Keratinocyte (primary cell): Measurements from ENCODE around the gene SLC9A4. TPM values are rescaled to one million over a fixed set of nuclear protein-coding genes. Genes with fewer than 3 reads are reported as not detected.

ENCODE experiments used
- DNase-seq: peaks from one replicate; pipeline ENCODE4 v3.0.0-alpha.2; 2011; ENCODE audit warnings: low read depth, missing footprints, low spot score
- FAIRE-seq: peaks from 2 replicates; lab custom pipeline; 2011; peaks lifted over from hg19 to GRCh38; lab: Jason Lieb, UNC
- H2AFZ ChIP-seq: 2 replicates; pipeline ENCODE4 v1.6.0; 2012; ENCODE audit warnings: low read length, control low read depth, inconsistent platforms; ENCODE audit not compliant: control insufficient read depth
- H3K27ac ChIP-seq: 2 replicates; pipeline ENCODE4 v1.5.1; 2011; ENCODE audit warnings: low read length; ENCODE audit not compliant: control insufficient read depth, insufficient read depth
- H3K27me3 ChIP-seq: 3 replicates; pipeline ENCODE4 v1.6.0; 2011; ENCODE audit warnings: low read length; ENCODE audit not compliant: control insufficient read depth, insufficient read depth; ENCODE audit errors: extremely low read depth
- H3K36me3 ChIP-seq, 2 experiments: 2 replicates in 1 of 2; 3 replicates in 1 of 2; pipeline ENCODE4 v1.5.1; 2011; ENCODE audit warnings: low read length in 2 of 2, mild to moderate bottlenecking in 1 of 2; ENCODE audit not compliant: control insufficient read depth in 2 of 2, insufficient read depth in 2 of 2; ENCODE audit errors: extremely low read depth in 1 of 2
- H3K4me1 ChIP-seq: 3 replicates; pipeline ENCODE4 v1.5.1; 2011; ENCODE audit warnings: low read length; ENCODE audit not compliant: control insufficient read depth, insufficient read depth; ENCODE audit errors: extremely low read depth
- H3K4me2 ChIP-seq: 3 replicates; pipeline ENCODE4 v1.6.0; 2011; ENCODE audit warnings: low read depth, low read length; ENCODE audit not compliant: control insufficient read depth, insufficient read depth; ENCODE audit errors: extremely low read depth
- H3K4me3 ChIP-seq, 3 experiments: fragments of 200-600 bp in 1 of 3; sonication (generic) in 1 of 3; 2 replicates in 2 of 3; 3 replicates in 1 of 3; pipeline ENCODE4 v1.5.1; 2011 to 2016; ENCODE audit warnings: low read length in 3 of 3, mild to moderate bottlenecking in 3 of 3, control low read depth in 2 of 3, inconsistent platforms in 1 of 3, low read depth in 1 of 3, mixed read lengths in 1 of 3, mixed run types in 1 of 3, moderate library complexity in 1 of 3; ENCODE audit not compliant: control insufficient read depth in 2 of 3, insufficient read depth in 2 of 3; ENCODE audit errors: extremely low read depth in 1 of 3
- H3K79me2 ChIP-seq: 2 replicates; pipeline ENCODE4 v1.6.0; 2012; ENCODE audit warnings: low read length; ENCODE audit not compliant: control insufficient read depth, insufficient read depth
- H3K9ac ChIP-seq: 3 replicates; pipeline ENCODE4 v1.6.0; 2011; ENCODE audit warnings: low read length; ENCODE audit not compliant: control insufficient read depth, insufficient read depth; ENCODE audit errors: extremely low read depth
- H3K9me1 ChIP-seq: 3 replicates; pipeline ENCODE4 v1.6.0; 2011; ENCODE audit warnings: low read length; ENCODE audit not compliant: control insufficient read depth, insufficient read depth; ENCODE audit errors: extremely low read depth
- H3K9me3 ChIP-seq: 2 replicates; pipeline ENCODE4 v1.5.1; 2012; ENCODE audit warnings: low read depth, low read length; ENCODE audit not compliant: control insufficient read depth
- H4K20me1 ChIP-seq: 3 replicates; pipeline ENCODE4 v1.6.0; 2011; ENCODE audit warnings: low read length; ENCODE audit not compliant: control insufficient read depth, insufficient read depth; ENCODE audit errors: extremely low read depth
- EZH2 ChIP-seq: IDR thresholded peaks from one replicate; pipeline ENCODE4 v1.6.1; 2012; ENCODE audit warnings: inconsistent platforms, mild to moderate bottlenecking, low read length, moderate library complexity
- dilution Hi-C: fragments of 300-500 bp; cut with MboI; formaldehyde crosslinking; loops from one replicate; pipeline ENCODE4 v1.7.0; 2020; ENCODE audit warnings: low sequenced_read_pairs; ENCODE audit not compliant: extremely low pct_ligation_motif_present
- polyA plus RNA-seq, 5 experiments: library from polyadenylated mRNA; depleted of rRNA in 3 of 5; stranded (reverse) in 3 of 5; stranded (forward) in 1 of 5; unstranded in 1 of 5; fragments of >200 nt; gene quantifications; 1 replicate in 1 of 5; 2 replicates in 3 of 5; 3 replicates in 1 of 5; pipeline versions ENCODE4 v1.2.1 to v1.2.3, GENCODE V29; 2011 to 2012; ENCODE audit warnings: missing spikeins in 2 of 5, low read depth in 1 of 5, low replicate concordance in 1 of 5
- TF ChIP-seq, protein P1 (sequence below), 3 experiments: IDR thresholded peaks in 1 of 3; conservative IDR thresholded peaks in 1 of 3; optimal IDR thresholded peaks in 1 of 3; 2 replicates in 2 of 3; 3 replicates in 1 of 3; pipeline versions ENCODE3 to v1.5.1; 2011; ENCODE audit warnings: low read length in 3 of 3, mild to moderate bottlenecking in 3 of 3, moderate library complexity in 2 of 3, control low read depth in 1 of 3, inconsistent platforms in 1 of 3; ENCODE audit not compliant: insufficient read depth in 2 of 3; ENCODE audit errors: extremely low read depth in 1 of 3

SLC9A4 gene
- polyA plus RNA-seq, 1 donor (not counting 4 experiments of a cell fraction or from before 2014, with no cell fraction given) = not detected

DNA sequence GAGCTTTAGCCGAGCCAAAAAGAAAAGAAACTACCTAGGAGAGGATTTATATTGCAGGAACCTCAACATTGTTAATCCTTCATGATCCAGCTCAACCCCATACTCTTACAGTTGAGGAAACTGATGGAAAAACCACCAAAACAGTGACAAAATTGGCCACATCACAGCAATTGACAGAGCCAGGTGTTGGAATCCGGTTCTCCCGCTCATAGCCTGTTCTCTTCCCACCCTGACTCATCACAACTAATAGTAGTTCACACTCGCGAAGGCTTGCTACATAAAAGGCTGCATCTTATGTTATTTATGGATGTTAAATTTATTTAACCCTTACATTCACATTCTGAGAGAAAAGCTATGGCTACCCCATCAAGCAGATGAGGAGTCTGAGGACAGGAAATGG is 33.7 kb downstream of the SLC9A4 start:
- no peak overlapping the region for H3K4me2 ChIP-seq
- no peaks in the 10 kb centered on the region for H3K36me3 ChIP-seq
- TF ChIP-seq, protein P1, sequence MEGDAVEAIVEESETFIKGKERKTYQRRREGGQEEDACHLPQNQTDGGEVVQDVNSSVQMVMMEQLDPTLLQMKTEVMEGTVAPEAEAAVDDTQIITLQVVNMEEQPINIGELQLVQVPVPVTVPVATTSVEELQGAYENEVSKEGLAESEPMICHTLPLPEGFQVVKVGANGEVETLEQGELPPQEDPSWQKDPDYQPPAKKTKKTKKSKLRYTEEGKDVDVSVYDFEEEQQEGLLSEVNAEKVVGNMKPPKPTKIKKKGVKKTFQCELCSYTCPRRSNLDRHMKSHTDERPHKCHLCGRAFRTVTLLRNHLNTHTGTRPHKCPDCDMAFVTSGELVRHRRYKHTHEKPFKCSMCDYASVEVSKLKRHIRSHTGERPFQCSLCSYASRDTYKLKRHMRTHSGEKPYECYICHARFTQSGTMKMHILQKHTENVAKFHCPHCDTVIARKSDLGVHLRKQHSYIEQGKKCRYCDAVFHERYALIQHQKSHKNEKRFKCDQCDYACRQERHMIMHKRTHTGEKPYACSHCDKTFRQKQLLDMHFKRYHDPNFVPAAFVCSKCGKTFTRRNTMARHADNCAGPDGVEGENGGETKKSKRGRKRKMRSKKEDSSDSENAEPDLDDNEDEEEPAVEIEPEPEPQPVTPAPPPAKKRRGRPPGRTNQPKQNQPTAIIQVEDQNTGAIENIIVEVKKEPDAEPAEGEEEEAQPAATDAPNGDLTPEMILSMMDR (optimal IDR thresholded peaks at IDR 0.05 in 1 of 3, IDR thresholded peaks at IDR 0.05 in 1 of 3, conservative IDR thresholded peaks at IDR 0.05 in 1 of 3; ENCODE audit: extremely low read depth in 1 of 3, insufficient read depth in 2 of 3, low read length in 3 of 3) = no peak
- TF ChIP-seq EZH2 = no peak
- FAIRE-seq = no peak
- H3K9me1 ChIP-seq = no peaks in the 10 kb centered on the region
- H3K4me1 ChIP-seq = peaks cover 9% of the 10 kb centered on the region
- no peaks in the 10 kb centered on the region for H3K27me3 ChIP-seq
- dilution Hi-C loops = no loop called here
- H3K9ac ChIP-seq = no peak overlapping the region
- H4K20me1 ChIP-seq = no peaks in the 10 kb centered on the region
- DNase-seq = no peak
- H3K27ac ChIP-seq = no peak overlapping the region
- H3K9me3 ChIP-seq = peaks cover 4% of the 10 kb centered on the region
- no peaks in the 10 kb centered on the region for H3K79me2 ChIP-seq
- no peak overlapping the region for H3K4me3 ChIP-seq
- no peak overlapping the region for H2AFZ ChIP-seq

DNA sequence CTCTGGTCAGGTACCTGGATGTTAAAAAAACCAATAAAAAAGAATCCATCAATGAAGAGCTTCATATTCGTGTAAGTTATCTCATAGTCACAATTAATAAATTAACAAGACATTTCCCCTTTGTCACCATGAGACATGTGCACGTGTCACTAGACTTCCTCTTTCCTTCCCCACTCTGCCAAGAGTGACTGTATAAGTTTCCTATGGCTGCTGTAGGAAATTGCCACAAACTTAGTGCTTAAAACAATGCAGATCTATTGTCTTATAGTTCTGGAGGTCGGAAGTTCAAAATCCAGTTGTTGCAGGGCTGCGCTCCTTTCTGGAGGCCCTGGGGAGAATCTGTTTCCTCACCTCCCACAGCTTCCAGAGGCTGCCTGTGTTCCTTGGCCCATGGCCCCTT is 35.8 kb downstream of the SLC9A4 start:
- H3K4me2 ChIP-seq = no peak overlapping the region
- H3K9me3 ChIP-seq = peaks cover 4% of the 10 kb centered on the region
- H3K9ac ChIP-seq = no peak overlapping the region
- dilution Hi-C loops = no loop called here
- no peaks in the 10 kb centered on the region for H3K36me3 ChIP-seq
- H3K4me3 ChIP-seq = no peak overlapping the region
- no peak for FAIRE-seq
- TF ChIP-seq, protein P1 (optimal IDR thresholded peaks at IDR 0.05 in 1 of 3, IDR thresholded peaks at IDR 0.05 in 1 of 3, conservative IDR thresholded peaks at IDR 0.05 in 1 of 3; ENCODE audit: extremely low read depth in 1 of 3, insufficient read depth in 2 of 3, low read length in 3 of 3) = no peak
- TF ChIP-seq EZH2 = no peak
- no peak for DNase-seq
- H3K27ac ChIP-seq = no peak overlapping the region
- H4K20me1 ChIP-seq = no peaks in the 10 kb centered on the region
- no peaks in the 10 kb centered on the region for H3K9me1 ChIP-seq
- no peaks in the 10 kb centered on the region for H3K27me3 ChIP-seq
- peaks cover 16% of the 10 kb centered on the region for H3K4me1 ChIP-seq
- no peaks in the 10 kb centered on the region for H3K79me2 ChIP-seq
- H2AFZ ChIP-seq = no peak overlapping the region
